C4-2B (cell line): ENCODE data around the gene PLXDC2.

Experiments
- H3K27ac ChIP-seq: fragments of 450-650 bp; 2 replicates; pipeline ENCODE4 v1.5.1; 2017
- ZFX ChIP-seq: fragments of 450-650 bp; IDR thresholded peaks from 2 replicates; pipeline ENCODE4 v1.6.1; 2017
- TF ChIP-seq, protein P1 (sequence below): fragments of 450-650 bp; conservative IDR thresholded peaks from 2 replicates; pipeline ENCODE4 v1.5.1; 2017; ENCODE audit warnings: mild to moderate bottlenecking

The PLXDC2 gene

DNA sequence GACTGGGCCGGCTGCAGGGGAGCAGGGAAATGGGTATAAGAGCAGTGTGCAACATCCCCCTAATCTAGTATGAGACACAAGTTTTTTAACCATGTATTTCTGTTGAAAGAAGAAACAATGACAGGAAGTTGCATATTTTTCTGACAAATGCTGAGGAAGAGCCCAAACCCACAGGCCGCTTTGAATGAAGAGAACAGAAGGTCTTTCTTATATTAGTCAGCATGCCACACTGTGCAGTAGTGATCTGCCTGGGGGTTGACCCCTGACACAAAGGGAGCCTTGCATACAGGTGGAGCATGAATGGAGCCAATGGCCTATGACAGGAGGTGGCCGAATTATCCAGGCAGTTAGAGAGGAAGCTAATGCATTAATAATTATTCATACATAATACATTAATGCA lies 518.3 kb downstream of the PLXDC2 start:
- no peak for TF ChIP-seq ZFX
- TF ChIP-seq, protein P1, sequence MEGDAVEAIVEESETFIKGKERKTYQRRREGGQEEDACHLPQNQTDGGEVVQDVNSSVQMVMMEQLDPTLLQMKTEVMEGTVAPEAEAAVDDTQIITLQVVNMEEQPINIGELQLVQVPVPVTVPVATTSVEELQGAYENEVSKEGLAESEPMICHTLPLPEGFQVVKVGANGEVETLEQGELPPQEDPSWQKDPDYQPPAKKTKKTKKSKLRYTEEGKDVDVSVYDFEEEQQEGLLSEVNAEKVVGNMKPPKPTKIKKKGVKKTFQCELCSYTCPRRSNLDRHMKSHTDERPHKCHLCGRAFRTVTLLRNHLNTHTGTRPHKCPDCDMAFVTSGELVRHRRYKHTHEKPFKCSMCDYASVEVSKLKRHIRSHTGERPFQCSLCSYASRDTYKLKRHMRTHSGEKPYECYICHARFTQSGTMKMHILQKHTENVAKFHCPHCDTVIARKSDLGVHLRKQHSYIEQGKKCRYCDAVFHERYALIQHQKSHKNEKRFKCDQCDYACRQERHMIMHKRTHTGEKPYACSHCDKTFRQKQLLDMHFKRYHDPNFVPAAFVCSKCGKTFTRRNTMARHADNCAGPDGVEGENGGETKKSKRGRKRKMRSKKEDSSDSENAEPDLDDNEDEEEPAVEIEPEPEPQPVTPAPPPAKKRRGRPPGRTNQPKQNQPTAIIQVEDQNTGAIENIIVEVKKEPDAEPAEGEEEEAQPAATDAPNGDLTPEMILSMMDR, result no peak
- H3K27ac ChIP-seq, result no peak overlapping the region
